Stimulated activated CD8-positive, alpha-beta memory T cell treated with anti-CD3 and anti-CD28 coated beads, Interleukin-7, amount 100 ng/mL, for 24 hours (primary cell): ENCODE measurements around the gene SECTM1.

Experiments used
- DNase-seq: peaks from one replicate; pipeline ENCODE4 v3.0.0-alpha.2; 2020; ENCODE audit warnings: low read depth

SECTM1 gene

GRCh38 chr17:82298538-82299421 lies 34.8 kb downstream of the SECTM1 start:
- no peak for DNase-seq

- DNase-seq: peak; percentile 82
Measured at GRCh38 chr17:82297714-82298537, 35.6 kb downstream of the SECTM1 start.

GRCh38 chr17:82297280-82297713 lies 36.3 kb downstream of the SECTM1 start:
- DNase-seq: peak; percentile 76

DNA sequence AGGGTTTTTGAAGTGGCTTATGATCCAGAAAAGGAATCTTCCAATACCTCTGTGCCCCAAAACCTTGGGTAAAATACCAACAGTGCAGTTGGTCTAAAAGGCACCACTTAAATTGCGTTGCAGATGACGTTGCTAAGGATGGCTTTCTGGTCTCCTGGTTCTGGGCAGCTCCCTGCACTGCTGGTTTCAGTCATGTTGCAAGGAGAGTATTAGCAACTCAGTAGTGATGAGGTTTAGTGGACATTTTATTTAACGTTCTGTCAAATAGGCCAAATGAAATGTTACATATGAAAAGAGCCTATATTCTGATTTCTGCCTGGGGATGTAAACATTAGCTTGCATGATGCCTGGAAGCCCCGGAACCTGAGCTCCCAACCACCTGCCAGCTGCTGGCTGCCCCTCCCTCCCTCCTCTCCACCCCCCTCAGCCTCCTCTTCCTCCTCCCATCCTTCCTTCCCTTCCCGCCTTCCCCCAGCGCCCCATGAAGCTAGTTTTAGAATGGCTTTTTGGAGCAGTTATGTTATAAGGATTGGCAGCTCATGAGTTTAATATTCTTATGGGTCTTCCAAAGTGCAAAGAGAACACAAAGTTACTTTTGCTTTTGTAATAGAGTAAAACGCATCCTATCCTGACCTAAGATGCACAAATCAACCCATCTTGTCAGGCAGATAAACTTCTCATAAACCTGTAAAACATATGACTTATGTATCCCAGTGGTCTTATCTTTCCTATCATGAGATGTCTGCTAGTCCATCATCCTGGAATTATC lies 36.9 kb downstream of the SECTM1 start:
- no peak for DNase-seq

- no peak for DNase-seq
Measured at GRCh38 chr17:82295472-82295814, 38.1 kb downstream of the SECTM1 start.

DNA sequence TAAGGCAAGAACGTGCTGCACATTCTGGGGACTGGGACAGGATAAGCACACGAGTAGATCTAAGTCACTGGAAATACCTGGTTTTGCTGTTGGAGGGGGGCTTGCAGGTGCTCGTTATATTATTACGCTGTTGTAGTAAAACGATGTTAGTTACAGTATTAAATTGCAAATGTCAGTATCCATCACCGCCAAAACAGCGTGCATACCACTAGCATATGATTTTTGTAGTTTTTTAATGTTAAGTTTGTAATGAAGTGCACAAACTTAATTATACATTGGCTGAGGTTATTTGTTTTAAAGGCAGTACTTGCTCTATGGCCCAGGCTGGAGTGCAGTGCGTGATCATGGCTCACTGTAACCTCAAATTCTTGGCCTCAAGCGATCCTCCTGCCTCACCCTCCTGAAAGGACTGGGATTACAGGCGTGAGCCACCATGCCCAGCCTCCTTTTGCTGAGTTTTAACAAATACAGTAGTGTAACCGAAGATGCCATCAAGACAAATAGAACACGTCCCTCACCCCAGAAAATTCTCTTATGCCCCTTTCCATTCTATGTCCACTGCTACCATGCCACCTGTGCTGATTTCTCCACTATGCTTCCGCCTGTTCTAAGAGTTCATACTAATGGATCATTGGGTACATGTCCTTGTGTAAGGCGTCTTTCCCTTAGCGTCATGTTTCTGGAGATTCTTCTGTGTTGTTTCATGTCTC lies 39.3 kb downstream of the SECTM1 start:
- DNase-seq: no peak

- peak; percentile 82 for DNase-seq
Measured at GRCh38 chr17:82292251-82293154, 41.1 kb downstream of the SECTM1 start.

DNA sequence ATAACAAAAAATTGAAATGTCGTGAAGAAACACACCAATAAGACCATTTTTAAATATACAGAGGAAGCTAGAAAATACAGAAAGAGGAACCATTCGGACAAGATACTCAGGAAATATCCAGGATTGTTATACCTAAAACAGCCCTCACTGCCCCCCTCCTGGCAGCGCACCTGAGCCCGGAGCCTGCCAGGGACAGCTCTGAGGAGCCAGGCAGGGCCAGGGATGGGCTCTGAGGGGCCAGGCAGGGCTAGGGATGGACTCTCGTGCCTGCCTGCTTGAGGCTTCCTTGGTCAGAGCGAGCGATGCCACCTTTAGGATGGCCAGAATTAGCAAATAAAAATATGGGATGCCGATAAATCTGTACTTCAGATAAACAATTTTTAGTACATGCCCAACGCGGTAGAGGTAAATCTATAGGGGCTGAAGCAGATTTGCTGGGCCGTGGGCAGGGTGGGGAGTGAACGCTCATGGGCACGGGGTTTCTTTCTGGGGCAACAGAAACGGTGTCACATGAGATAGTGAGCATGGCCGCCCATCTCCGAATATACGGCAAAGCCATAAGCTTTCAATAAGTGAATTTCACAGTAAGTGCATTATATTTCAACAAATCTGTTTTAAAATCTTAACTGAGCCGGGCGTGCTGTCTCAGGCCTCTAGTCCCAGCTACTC lies 41.9 kb downstream of the SECTM1 start:
- no peak for DNase-seq

DNA sequence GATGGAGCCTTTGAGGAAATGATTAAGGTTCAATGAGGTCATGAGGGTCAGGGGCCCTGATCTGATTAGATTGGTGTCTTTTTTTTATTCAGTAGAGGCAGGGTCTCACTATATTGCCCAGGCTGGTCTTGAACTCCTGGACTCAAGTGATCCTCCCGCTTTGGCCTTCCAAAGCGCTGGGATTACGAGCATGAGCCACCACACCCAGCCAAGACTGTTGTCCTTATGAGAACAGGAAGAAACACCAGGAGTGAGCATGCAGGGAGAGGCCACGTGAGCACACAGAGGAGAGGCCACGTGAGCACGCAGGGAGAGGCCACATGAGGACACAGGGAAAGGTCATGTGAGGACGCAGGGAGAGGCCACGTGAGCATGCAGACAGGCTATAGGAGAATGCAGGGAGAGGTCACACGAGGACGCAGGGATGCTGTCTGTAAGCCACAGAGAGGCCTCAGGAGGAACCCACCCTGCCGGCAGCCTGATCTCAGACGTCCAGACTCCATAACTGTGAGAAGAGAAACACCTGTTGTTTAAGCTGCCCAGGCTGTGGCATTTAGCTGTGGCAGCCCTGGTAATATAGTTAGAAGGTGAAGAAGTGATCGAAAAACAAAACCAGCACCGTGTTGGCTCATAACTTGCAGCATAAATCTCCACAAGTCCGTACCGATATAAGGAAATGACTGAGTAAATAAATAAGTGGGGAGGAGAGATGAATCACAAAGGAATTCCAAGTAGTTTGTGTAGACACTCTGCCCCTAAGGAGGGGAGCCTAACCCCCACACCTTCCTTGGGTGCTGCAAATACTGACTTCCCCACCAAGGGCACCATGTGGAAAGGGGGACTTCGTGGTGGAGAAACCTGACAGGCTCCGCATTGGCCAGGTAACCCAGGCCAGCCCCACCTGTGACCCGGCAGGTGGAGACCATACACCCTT lies 45.4 kb downstream of the SECTM1 start:
- no peak for DNase-seq

DNA sequence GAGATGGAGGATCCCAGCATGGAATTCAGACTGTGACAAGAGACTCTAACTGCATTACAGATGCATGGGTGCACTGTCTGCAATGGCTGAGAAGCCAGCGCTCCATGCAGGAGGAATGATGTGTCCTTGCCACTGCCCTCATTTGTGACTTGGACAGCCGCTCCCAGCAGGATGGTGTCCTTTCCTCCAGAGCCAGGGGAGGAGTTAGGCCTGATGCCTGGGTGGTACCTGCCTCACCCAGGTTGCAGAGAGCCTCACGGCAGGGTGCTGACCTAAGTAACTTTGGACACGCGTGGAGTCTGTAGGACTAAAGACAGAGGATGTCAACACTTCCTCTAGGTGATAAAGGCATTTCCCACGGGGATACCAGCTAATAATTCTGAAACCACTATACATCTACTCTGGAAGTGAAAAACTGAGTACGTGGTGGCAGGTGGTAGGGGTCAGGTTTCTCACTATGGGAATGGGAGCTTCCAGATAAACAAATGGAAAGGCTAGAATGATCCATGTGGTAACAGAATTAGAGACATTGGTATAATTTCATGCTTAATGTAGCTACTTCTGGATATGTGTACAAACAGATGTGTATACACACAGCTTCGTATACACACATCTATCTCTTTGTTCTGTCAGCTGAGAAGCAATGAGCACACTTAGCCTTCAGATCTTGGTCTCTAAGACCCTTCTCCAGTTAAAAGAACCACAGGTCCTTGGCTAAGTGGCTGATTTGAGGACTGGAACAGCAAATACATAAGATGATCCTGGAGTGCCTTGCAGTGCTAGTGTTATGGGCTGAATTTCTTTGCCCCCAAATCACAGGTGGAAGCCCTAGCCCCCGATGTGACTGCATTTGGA lies 46.3 kb downstream of the SECTM1 start:
- no peak for DNase-seq

- no peak for DNase-seq
Measured at GRCh38 chr17:82285141-82285540, 48.4 kb downstream of the SECTM1 start.

GRCh38 chr17:82283208-82283749 lies 50.3 kb downstream of the SECTM1 start:
- no peak for DNase-seq

GRCh38 chr17:82282239-82283207 lies 51.0 kb downstream of the SECTM1 start:
- no peak for DNase-seq

GRCh38 chr17:82281502-82282238 lies 51.9 kb downstream of the SECTM1 start:
- no peak for DNase-seq

- no peak for DNase-seq
Measured at GRCh38 chr17:82281076-82281475, 52.5 kb downstream of the SECTM1 start.

- no peak for DNase-seq
Measured at GRCh38 chr17:82280537-82280936, 53.0 kb downstream of the SECTM1 start.
